DOHH2 (cell line): Measurements from ENCODE around the gene NGF.

Experiments used
- H3F3A ChIP-seq: fragments of 200-600 bp; sonication (generic), shearing (Covaris generic); 2 replicates; pipeline ENCODE4 v1.6.0; 2016; ENCODE audit warnings: antibody characterized with exemption, mild to moderate bottlenecking; ENCODE audit not compliant: control insufficient read depth, insufficient read depth
- H3K27ac ChIP-seq: fragments of 200-600 bp; sonication (generic); 2 replicates; pipeline ENCODE4 v1.5.1; 2014; ENCODE audit warnings: low read depth, mild to moderate bottlenecking, low read length, moderate library complexity
- H3K27me3 ChIP-seq: fragments of 200-600 bp; sonication (generic); 2 replicates; pipeline ENCODE4 v1.6.1; 2014; ENCODE audit warnings: mild to moderate bottlenecking, low read length, mixed read lengths; ENCODE audit not compliant: control insufficient read depth
- H3K36me3 ChIP-seq: fragments of 200-600 bp; sonication (generic); 2 replicates; pipeline ENCODE4 v1.6.1; 2014; ENCODE audit warnings: mild to moderate bottlenecking, low read length, moderate library complexity, mixed read lengths; ENCODE audit not compliant: control insufficient read depth
- H3K4me1 ChIP-seq: fragments of 200-600 bp; sonication (generic); 2 replicates; pipeline ENCODE4 v1.6.1; 2014; ENCODE audit warnings: mild to moderate bottlenecking, low read length, mixed read lengths; ENCODE audit not compliant: control insufficient read depth
- H3K4me2 ChIP-seq: fragments of 200-600 bp; sonication (generic); 2 replicates; pipeline ENCODE4 v1.6.0; 2014; ENCODE audit warnings: mild to moderate bottlenecking, low read length, moderate library complexity
- H3K4me3 ChIP-seq: fragments of 200-600 bp; sonication (generic); 2 replicates; pipeline ENCODE4 v1.5.1; 2014; ENCODE audit warnings: mild to moderate bottlenecking, low read length, mixed read lengths
- H3K79me2 ChIP-seq: fragments of 200-600 bp; sonication (generic); 2 replicates; pipeline ENCODE4 v1.6.1; 2014; ENCODE audit warnings: mild to moderate bottlenecking, low read length, mixed read lengths; ENCODE audit not compliant: control insufficient read depth
- H3K9me2 ChIP-seq: fragments of 200-600 bp; sonication (generic); replicated peaks from 2 replicates; pipeline ENCODE4 v1.6.1; 2014; ENCODE audit warnings: mild to moderate bottlenecking, low read length, mixed read lengths; ENCODE audit not compliant: control insufficient read depth
- H3K9me3 ChIP-seq: fragments of 200-600 bp; sonication (generic); 2 replicates; pipeline ENCODE4 v1.6.1; 2014; ENCODE audit warnings: antibody characterized with exemption, low read length, mixed read lengths; ENCODE audit not compliant: control insufficient read depth, insufficient read depth
- H4K20me1 ChIP-seq: fragments of 200-600 bp; sonication (generic); 2 replicates; pipeline ENCODE4 v1.6.0; 2014; ENCODE audit warnings: low read depth, mild to moderate bottlenecking, antibody characterized with exemption, low read length, moderate library complexity; ENCODE audit not compliant: control insufficient read depth, insufficient read depth
- CTCF ChIP-seq: fragments of 200-600 bp; sonication (generic); IDR thresholded peaks from one replicate; pipeline ENCODE4 v1.5.1; 2014; ENCODE audit warnings: antibody characterized with exemption, mild to moderate bottlenecking, low read depth, low read length; ENCODE audit not compliant: poor library complexity, severe bottlenecking
- EZH2phosphoT487 ChIP-seq: fragments of 200-600 bp; sonication (generic); IDR thresholded peaks from 2 replicates; pipeline ENCODE4 v1.6.1; 2017; ENCODE audit warnings: borderline replicate concordance, mild to moderate bottlenecking, antibody characterized with exemption, low read length, moderate library complexity, mixed read lengths

The NGF gene

GRCh38 chr1:115314765-115315164 is 23.3 kb downstream of the NGF start:
- Histone ChIP-seq H3K27ac (no peak overlapping the region), H3K4me3 (no peak overlapping the region), H3K9me3 (no peaks in the 10 kb centered on the region), H3K36me3 (no peaks in the 10 kb centered on the region), H3F3A (no peaks in the 10 kb centered on the region), H3K4me2 (no peak overlapping the region), H4K20me1 (no peaks in the 10 kb centered on the region), H3K4me1 (peaks cover 37% of the 10 kb centered on the region), H3K9me2 (no peaks in the 10 kb centered on the region), H3K27me3 (no peaks in the 10 kb centered on the region), H3K79me2 (no peaks in the 10 kb centered on the region)
- TF ChIP-seq CTCF = no peak
- TF ChIP-seq EZH2phosphoT487 = no peak

GRCh38 chr1:115314092-115314491 is 24.0 kb downstream of the NGF start:
- H3K9me2 ChIP-seq = no peaks in the 10 kb centered on the region
- H3K36me3 ChIP-seq = no peaks in the 10 kb centered on the region
- no peak overlapping the region for H3K27ac ChIP-seq
- TF ChIP-seq CTCF (no peak), EZH2phosphoT487 (no peak)
- H3K9me3 ChIP-seq = no peaks in the 10 kb centered on the region
- no peak overlapping the region for H3K4me2 ChIP-seq
- no peaks in the 10 kb centered on the region for H3K79me2 ChIP-seq
- no peaks in the 10 kb centered on the region for H3K27me3 ChIP-seq
- H4K20me1 ChIP-seq = no peaks in the 10 kb centered on the region
- H3K4me1 ChIP-seq = peaks cover 37% of the 10 kb centered on the region
- H3K4me3 ChIP-seq = no peak overlapping the region
- no peaks in the 10 kb centered on the region for H3F3A ChIP-seq

GRCh38 chr1:115313182-115313581 is 24.9 kb downstream of the NGF start:
- no peak overlapping the region for H3K27ac ChIP-seq
- no peak overlapping the region for H3K4me3 ChIP-seq
- no peaks in the 10 kb centered on the region for H3K36me3 ChIP-seq
- TF ChIP-seq EZH2phosphoT487 (no peak), CTCF (no peak)
- H3K4me2 ChIP-seq = no peak overlapping the region
- no peaks in the 10 kb centered on the region for H3K9me3 ChIP-seq
- peaks cover 37% of the 10 kb centered on the region for H3K4me1 ChIP-seq
- H4K20me1 ChIP-seq = no peaks in the 10 kb centered on the region
- H3F3A ChIP-seq = no peaks in the 10 kb centered on the region
- no peaks in the 10 kb centered on the region for H3K9me2 ChIP-seq
- no peaks in the 10 kb centered on the region for H3K79me2 ChIP-seq
- H3K27me3 ChIP-seq = no peaks in the 10 kb centered on the region

GRCh38 chr1:115312742-115313141 is 25.3 kb downstream of the NGF start:
- H3K79me2 ChIP-seq = no peaks in the 10 kb centered on the region
- no peak overlapping the region for H3K4me2 ChIP-seq
- H3K9me2 ChIP-seq = no peaks in the 10 kb centered on the region
- H3K36me3 ChIP-seq = no peaks in the 10 kb centered on the region
- no peaks in the 10 kb centered on the region for H3F3A ChIP-seq
- H3K4me3 ChIP-seq = no peak overlapping the region
- no peak for TF ChIP-seq EZH2phosphoT487
- TF ChIP-seq CTCF = no peak
- no peaks in the 10 kb centered on the region for H3K9me3 ChIP-seq
- H4K20me1 ChIP-seq = no peaks in the 10 kb centered on the region
- H3K27ac ChIP-seq = no peak overlapping the region
- peaks cover 37% of the 10 kb centered on the region for H3K4me1 ChIP-seq
- H3K27me3 ChIP-seq = no peaks in the 10 kb centered on the region
